Vagina (tissue), 2 donors: ENCODE results near the gene CTNNA3.
"Not testable (repeated sequence)": the region's sequence is repeated elsewhere in the genome, so short reads cannot be mapped to it uniquely, and the experiment has no call there.

ENCODE experiments used
- POLR2A ChIP-seq, 2 donors: fragments of 450-650 bp; IDR thresholded peaks; one replicate each; pipeline ENCODE4 v1.6.1; 2017; ENCODE audit warnings: antibody characterized with exemption in 2 of 2, mild to moderate bottlenecking in 2 of 2, moderate library complexity in 2 of 2
- POLR2AphosphoS5 ChIP-seq, 2 donors: sonication (generic); formaldehyde crosslinking; IDR thresholded peaks; one replicate each; pipeline ENCODE4 v1.9.0; 2017; ENCODE audit warnings: antibody characterized with exemption in 2 of 2, mild to moderate bottlenecking in 2 of 2, low read depth in 1 of 2; ENCODE audit not compliant: insufficient read depth in 1 of 2
- TF ChIP-seq, protein P1 (sequence below), 3 experiments: fragments of 450-650 bp in 2 of 3; fragments of 200-600 bp in 1 of 3; sonication (generic) in 1 of 3; IDR thresholded peaks; one replicate each; pipeline ENCODE4 v1.5.1; 2017 to 2019; ENCODE audit warnings: antibody characterized with exemption in 3 of 3, mild to moderate bottlenecking in 2 of 3, moderate library complexity in 2 of 3

DNA sequence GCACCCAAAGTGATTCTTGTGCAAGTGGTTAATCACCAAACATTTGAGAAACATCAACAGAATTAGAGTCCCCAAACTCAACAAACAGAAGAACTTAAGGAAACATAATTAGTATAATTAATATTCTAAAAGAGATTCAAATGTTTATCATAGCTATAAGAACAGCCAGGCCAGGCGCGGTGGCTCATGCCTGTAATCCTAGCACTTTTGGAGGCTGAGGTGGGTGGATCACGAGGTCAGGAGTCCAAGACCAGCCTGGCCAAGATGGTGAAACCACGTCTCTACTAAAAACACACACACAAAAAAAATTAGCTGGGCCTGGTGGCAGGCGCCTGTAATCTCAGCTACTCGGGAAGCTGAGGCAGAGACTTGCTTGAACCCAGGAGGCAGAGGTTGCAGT lies 488.1 kb downstream of the CTNNA3 start:
- TF ChIP-seq, protein P1, sequence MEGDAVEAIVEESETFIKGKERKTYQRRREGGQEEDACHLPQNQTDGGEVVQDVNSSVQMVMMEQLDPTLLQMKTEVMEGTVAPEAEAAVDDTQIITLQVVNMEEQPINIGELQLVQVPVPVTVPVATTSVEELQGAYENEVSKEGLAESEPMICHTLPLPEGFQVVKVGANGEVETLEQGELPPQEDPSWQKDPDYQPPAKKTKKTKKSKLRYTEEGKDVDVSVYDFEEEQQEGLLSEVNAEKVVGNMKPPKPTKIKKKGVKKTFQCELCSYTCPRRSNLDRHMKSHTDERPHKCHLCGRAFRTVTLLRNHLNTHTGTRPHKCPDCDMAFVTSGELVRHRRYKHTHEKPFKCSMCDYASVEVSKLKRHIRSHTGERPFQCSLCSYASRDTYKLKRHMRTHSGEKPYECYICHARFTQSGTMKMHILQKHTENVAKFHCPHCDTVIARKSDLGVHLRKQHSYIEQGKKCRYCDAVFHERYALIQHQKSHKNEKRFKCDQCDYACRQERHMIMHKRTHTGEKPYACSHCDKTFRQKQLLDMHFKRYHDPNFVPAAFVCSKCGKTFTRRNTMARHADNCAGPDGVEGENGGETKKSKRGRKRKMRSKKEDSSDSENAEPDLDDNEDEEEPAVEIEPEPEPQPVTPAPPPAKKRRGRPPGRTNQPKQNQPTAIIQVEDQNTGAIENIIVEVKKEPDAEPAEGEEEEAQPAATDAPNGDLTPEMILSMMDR (IDR thresholded peaks at IDR 0.05), result not testable (repeated sequence)
- TF ChIP-seq POLR2AphosphoS5 (IDR thresholded peaks at IDR 0.05; ENCODE audit: insufficient read depth in 1 of 2, low read depth in 1 of 2); POLR2A (IDR thresholded peaks at IDR 0.05): not testable (repeated sequence)
